Activated CD8-positive, alpha-beta memory T cell treated with anti-CD3 and anti-CD28 coated beads, Interleukin-2, amount 50 U/mL, for 24 hours (primary cell): ENCODE data around the gene ZNF512B.
A peak's percentile ranks its signal among the peaks of the same experiment; 100 is the strongest.
"Not testable (repeated sequence)": the region's sequence is repeated elsewhere in the genome, so short reads cannot be mapped to it uniquely, and the experiment has no call there.

ENCODE experiments used
- DNase-seq: peaks from one replicate; pipeline ENCODE4 v3.0.0-alpha.2; 2020; ENCODE audit errors: extremely low read depth

The ZNF512B gene

GRCh38 chr20:63969838-63970713, at the start of gene ZNF512B:
TSS of gene ZNF512B (minus strand) at chr20:63969930. CDS start at chr20:63967950, 1,980 bp downstream.
- DNase-seq, result no peak

GRCh38 chr20:64015635-64016034, 45.9 kb upstream of the ZNF512B start:
- DNase-seq, result no peak

GRCh38 chr20:64012385-64013154, 42.8 kb upstream of the ZNF512B start:
- DNase-seq, result not testable (repeated sequence)

GRCh38 chr20:64011366-64011779, 41.6 kb upstream of the ZNF512B start:
- DNase-seq, result no peak

- no peak for DNase-seq
Measured at GRCh38 chr20:64010711-64011237, 41.0 kb upstream of the ZNF512B start.

- no peak for DNase-seq
Measured at GRCh38 chr20:64009811-64010387, 40.2 kb upstream of the ZNF512B start.

- no peak for DNase-seq
Measured at GRCh38 chr20:64006902-64007301, 37.2 kb upstream of the ZNF512B start.

- no peak for DNase-seq
Measured at GRCh38 chr20:64006490-64006889, 36.8 kb upstream of the ZNF512B start.

GRCh38 chr20:64005394-64005793, 35.7 kb upstream of the ZNF512B start:
- no peak for DNase-seq

- DNase-seq, result no peak
Measured at GRCh38 chr20:64003960-64004725, 34.4 kb upstream of the ZNF512B start.

GRCh38 chr20:64001607-64002011, 31.9 kb upstream of the ZNF512B start:
- DNase-seq, result no peak

GRCh38 chr20:64000906-64001305, 31.2 kb upstream of the ZNF512B start:
- no peak for DNase-seq

- no peak for DNase-seq
Measured at GRCh38 chr20:63982937-63983336, 13.2 kb upstream of the ZNF512B start.

GRCh38 chr20:63980806-63981728, 11.3 kb upstream of the ZNF512B start, which contains the start of gene PRPF6:
TSS of gene PRPF6 (plus strand) at chr20:63981132. CDS start at chr20:63981246, 114 bp downstream.
- peak; percentile 86 for DNase-seq

- DNase-seq, result no peak
Measured at GRCh38 chr20:63980317-63980805, 10.6 kb upstream of the ZNF512B start.

- DNase-seq, result no peak
Measured at GRCh38 chr20:63979557-63980316, 10.0 kb upstream of the ZNF512B start, which contains the start of gene SAMD10. TSS of gene SAMD10 (minus strand) at chr20:63979642. CDS start at chr20:63979467, 175 bp downstream.

GRCh38 chr20:63979229-63979556, 9.5 kb upstream of the ZNF512B start:
- DNase-seq, result no peak

GRCh38 chr20:63978319-63979228, 8.8 kb upstream of the ZNF512B start:
- DNase-seq, result no peak
